ENCODE results near the gene EGFR.

The EGFR gene

GRCh38 chr7:55131142-55131929 is 112.5 kb downstream of the EGFR start:
- no peaks in the 10 kb centered on the region for H3K9me2 ChIP-seq (replicated peaks; ENCODE audit: insufficient read depth, low read length)
- H3K79me2 ChIP-seq (ENCODE audit: low read length): no peaks in the 10 kb centered on the region
- H3K4me2 ChIP-seq (ENCODE audit: low read depth, low read length): no peak overlapping the region
- H3K9ac ChIP-seq (ENCODE audit: low read length): no peak overlapping the region
- H3K27ac ChIP-seq (ENCODE audit: low read length): no peak overlapping the region
- no peak overlapping the region for H3K4me3 ChIP-seq (ENCODE audit: low read length)
- H3F3A ChIP-seq (ENCODE audit: insufficient read depth, low read length): no peaks in the 10 kb centered on the region
- TF ChIP-seq EZH2 (optimal IDR thresholded peaks at IDR 0.05; ENCODE audit: low read depth, low read length): no peak
- no peak for TF ChIP-seq EZH2phosphoT487 (IDR thresholded peaks at IDR 0.05; ENCODE audit: low read length)
- TF ChIP-seq CTCF (IDR thresholded peaks at IDR 0.05; ENCODE audit: low read length): no peak
- no peaks in the 10 kb centered on the region for H4K20me1 ChIP-seq (ENCODE audit: insufficient read depth, low read length)
- H3K36me3 ChIP-seq (replicated peaks; ENCODE audit: insufficient read depth, low read length): no peaks in the 10 kb centered on the region
- DNase-seq: no peak
- no peaks in the 10 kb centered on the region for H3K4me1 ChIP-seq (ENCODE audit: low read length)
- no peaks in the 10 kb centered on the region for H3K9me3 ChIP-seq (replicated peaks; ENCODE audit: insufficient read depth, low read length)
- H2AFZ ChIP-seq (ENCODE audit: low read length): no peak overlapping the region
- H3K27me3 ChIP-seq (replicated peaks; ENCODE audit: insufficient read depth, low read length): no peaks in the 10 kb centered on the region

- H3F3A ChIP-seq (ENCODE audit: insufficient read depth, low read length): no peaks in the 10 kb centered on the region
- no peaks in the 10 kb centered on the region for H3K9me2 ChIP-seq (replicated peaks; ENCODE audit: insufficient read depth, low read length)
- no peaks in the 10 kb centered on the region for H3K27me3 ChIP-seq (replicated peaks; ENCODE audit: insufficient read depth, low read length)
- H3K9ac ChIP-seq (ENCODE audit: low read length): no peak overlapping the region
- H3K27ac ChIP-seq (ENCODE audit: low read length): no peak overlapping the region
- H3K36me3 ChIP-seq (replicated peaks; ENCODE audit: insufficient read depth, low read length): no peaks in the 10 kb centered on the region
- H4K20me1 ChIP-seq (ENCODE audit: insufficient read depth, low read length): no peaks in the 10 kb centered on the region
- no peak overlapping the region for H2AFZ ChIP-seq (ENCODE audit: low read length)
- no peaks in the 10 kb centered on the region for H3K79me2 ChIP-seq (ENCODE audit: low read length)
- no peaks in the 10 kb centered on the region for H3K4me1 ChIP-seq (ENCODE audit: low read length)
- no peak overlapping the region for H3K4me3 ChIP-seq (ENCODE audit: low read length)
- H3K9me3 ChIP-seq (replicated peaks; ENCODE audit: insufficient read depth, low read length): no peaks in the 10 kb centered on the region
- no peak for DNase-seq
- H3K4me2 ChIP-seq (ENCODE audit: low read depth, low read length): no peak overlapping the region
- no peak for TF ChIP-seq EZH2 (optimal IDR thresholded peaks at IDR 0.05; ENCODE audit: low read depth, low read length)
- TF ChIP-seq EZH2phosphoT487 (IDR thresholded peaks at IDR 0.05; ENCODE audit: low read length): no peak
- TF ChIP-seq CTCF (IDR thresholded peaks at IDR 0.05; ENCODE audit: low read length): no peak
Measured at GRCh38 chr7:55132550-55132889, 113.7 kb downstream of the EGFR start.

GRCh38 chr7:55132890-55133551 is 114.2 kb downstream of the EGFR start:
- no peaks in the 10 kb centered on the region for H3F3A ChIP-seq (ENCODE audit: insufficient read depth, low read length)
- H3K36me3 ChIP-seq (replicated peaks; ENCODE audit: insufficient read depth, low read length): no peaks in the 10 kb centered on the region
- no peak overlapping the region for H3K4me2 ChIP-seq (ENCODE audit: low read depth, low read length)
- H3K9me2 ChIP-seq (replicated peaks; ENCODE audit: insufficient read depth, low read length): no peaks in the 10 kb centered on the region
- H4K20me1 ChIP-seq (ENCODE audit: insufficient read depth, low read length): no peaks in the 10 kb centered on the region
- H3K9ac ChIP-seq (ENCODE audit: low read length): no peak overlapping the region
- H3K79me2 ChIP-seq (ENCODE audit: low read length): no peaks in the 10 kb centered on the region
- no peaks in the 10 kb centered on the region for H3K27me3 ChIP-seq (replicated peaks; ENCODE audit: insufficient read depth, low read length)
- no peaks in the 10 kb centered on the region for H3K9me3 ChIP-seq (replicated peaks; ENCODE audit: insufficient read depth, low read length)
- no peak for TF ChIP-seq EZH2 (optimal IDR thresholded peaks at IDR 0.05; ENCODE audit: low read depth, low read length)
- TF ChIP-seq EZH2phosphoT487 (IDR thresholded peaks at IDR 0.05; ENCODE audit: low read length): no peak
- TF ChIP-seq CTCF (IDR thresholded peaks at IDR 0.05; ENCODE audit: low read length): no peak
- no peak overlapping the region for H3K4me3 ChIP-seq (ENCODE audit: low read length)
- no peak for DNase-seq
- no peak overlapping the region for H2AFZ ChIP-seq (ENCODE audit: low read length)
- no peak overlapping the region for H3K27ac ChIP-seq (ENCODE audit: low read length)
- no peaks in the 10 kb centered on the region for H3K4me1 ChIP-seq (ENCODE audit: low read length)
